NCI-H187 treated with DMSO at 0.1 percent for 48 hours (cell line): ENCODE measurements around the gene PRXL2B.
"Not testable (repeated sequence)": the region's sequence is repeated elsewhere in the genome, so short reads cannot be mapped to it uniquely, and the experiment has no call there.

Experiments used
- DNase-seq: peaks from one replicate; lab custom pipeline; 2025; lab: John Stamatoyannopoulos, UW

The PRXL2B gene

GRCh38 chr1:2550309-2550861 is 36.2 kb upstream of the PRXL2B start:
- DNase-seq, result not testable (repeated sequence)

GRCh38 chr1:2551544-2551943 is 35.0 kb upstream of the PRXL2B start:
- DNase-seq, result not testable (repeated sequence)

DNA sequence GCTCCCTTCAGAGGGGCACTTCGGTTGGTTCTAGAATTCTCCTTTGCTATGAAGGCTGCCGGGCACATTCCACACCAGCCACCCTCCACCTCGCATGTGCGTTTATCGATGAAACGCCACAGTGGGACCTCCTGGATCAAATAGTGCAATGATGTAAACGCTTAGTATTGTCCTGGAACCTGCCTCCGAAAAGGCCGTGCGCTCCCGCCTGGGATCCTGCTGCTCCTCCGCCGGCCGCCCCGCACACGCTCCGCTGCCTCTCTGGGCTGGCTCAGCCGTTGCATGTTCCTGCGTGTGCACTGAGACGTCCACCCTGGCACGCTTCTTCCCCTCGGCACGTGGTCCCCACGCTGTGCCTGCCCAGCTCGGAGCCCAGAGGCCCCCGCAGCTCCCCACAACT is 34.4 kb upstream of the PRXL2B start:
- no peak for DNase-seq

DNA sequence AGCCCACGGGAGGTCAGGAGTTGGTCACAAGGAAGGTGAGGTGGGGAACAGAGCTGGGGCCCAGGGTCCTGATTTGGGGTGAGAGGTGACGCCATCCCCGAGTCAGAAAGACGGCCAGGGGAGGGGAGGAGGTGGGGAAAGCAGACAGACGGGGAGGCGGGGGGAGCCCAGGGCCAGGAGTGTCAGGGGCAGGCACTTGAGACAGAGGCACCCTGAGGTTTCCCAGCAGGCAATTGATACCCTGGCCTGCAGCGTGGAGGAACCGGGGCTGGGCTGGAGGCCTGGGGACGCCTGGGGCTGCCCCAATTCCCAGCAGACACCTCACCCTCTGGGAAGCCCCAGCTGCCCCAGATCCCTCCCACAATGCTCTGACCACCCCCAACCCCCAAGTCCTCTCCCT is 33.5 kb upstream of the PRXL2B start:
- not testable (repeated sequence) for DNase-seq

DNA sequence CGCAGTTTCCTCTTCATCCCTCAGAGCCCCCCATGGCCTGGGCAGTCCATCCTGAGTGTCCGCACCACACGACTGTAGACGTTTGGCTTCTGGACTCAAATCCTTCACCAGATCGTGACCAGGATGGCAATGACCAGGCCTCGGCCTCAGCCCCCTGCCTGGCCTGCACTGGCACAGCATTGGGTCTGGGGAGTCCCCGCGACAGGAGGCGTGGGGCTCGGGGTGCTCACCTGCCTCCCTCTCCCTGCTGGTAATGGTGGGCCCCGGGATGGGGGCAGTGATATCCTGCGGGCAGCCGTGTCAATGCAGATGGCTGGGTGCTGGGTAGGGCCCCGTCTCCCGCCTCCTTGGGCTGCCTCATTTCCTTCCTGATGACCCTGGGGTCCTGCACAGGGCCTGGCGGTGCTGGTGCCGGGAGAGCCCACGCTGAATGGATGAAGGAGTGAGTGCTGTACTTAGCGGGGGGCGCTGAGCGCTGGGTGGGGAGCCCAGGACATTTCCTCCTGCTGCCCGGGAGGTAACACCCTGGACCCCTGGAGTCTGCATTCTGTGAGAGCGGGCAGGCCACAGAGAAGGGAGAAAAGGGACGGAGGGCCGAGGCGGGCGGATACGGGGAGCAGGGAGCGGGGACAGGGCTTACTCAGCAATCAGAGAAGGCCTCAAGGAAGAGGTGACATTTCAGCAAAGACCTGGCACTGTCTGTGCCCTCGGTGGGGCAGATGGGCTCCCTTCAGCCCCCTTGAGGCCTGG is 32.5 kb upstream of the PRXL2B start:
- DNase-seq, result no peak

- no peak for DNase-seq
Observed at GRCh38 chr1:2554621-2555387, 31.8 kb upstream of the PRXL2B start.

DNA sequence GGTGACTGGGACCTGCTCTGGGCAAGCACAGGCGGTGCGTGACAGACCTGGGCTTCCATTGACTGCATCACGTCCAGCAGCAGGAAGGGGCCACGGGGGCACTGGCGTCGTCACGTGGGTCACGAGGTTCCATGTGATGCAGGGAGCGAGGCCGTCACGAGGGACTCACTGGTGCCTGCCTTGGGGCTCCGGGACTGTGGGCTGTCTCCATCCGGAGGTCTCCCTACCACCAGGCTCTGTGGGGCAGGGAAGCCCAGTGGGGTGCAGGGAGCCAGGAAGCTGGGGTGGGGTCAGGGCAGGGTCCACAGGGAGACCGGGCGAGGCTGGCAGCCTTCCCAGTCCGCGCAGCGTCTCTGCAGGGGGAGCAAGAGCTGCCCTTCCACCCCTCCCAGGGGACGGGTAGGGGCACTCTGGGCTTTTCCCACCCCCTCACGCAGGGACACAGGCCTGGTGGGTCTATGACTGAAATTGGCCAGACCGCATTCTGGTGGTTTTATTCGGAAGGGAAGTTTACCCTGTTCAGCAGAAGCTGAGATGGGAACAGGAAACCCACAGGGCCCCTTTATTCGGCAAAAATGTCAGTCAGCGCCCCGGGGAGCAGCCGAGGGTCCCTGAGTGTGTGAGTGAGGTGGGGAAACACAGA is 30.8 kb upstream of the PRXL2B start:
- DNase-seq, result no peak

DNA sequence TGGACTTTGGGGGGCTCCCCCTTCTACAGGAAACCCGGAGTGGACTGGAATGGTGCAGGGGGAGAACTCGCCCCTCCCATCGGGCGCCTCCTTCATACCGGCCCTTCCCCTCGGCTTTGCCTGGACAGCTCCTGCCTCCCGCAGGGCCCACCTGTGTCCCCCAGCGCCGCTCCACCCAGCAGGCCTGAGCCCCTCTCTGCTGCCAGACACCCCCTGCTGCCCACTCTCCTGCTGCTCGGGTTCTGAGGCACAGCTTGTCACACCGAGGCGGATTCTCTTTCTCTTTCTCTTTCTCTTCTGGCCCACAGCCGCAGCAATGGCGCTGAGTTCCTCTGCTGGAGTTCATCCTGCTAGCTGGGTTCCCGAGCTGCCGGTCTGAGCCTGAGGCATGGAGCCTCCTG is 30.3 kb upstream of the PRXL2B start, which contains the start of gene TNFRSF14:
Gene TNFRSF14 (plus strand): TSS at position 95 of the 401 bp plus-strand sequence. CDS start 294 bp downstream, at position 389.
- no peak for DNase-seq

DNA sequence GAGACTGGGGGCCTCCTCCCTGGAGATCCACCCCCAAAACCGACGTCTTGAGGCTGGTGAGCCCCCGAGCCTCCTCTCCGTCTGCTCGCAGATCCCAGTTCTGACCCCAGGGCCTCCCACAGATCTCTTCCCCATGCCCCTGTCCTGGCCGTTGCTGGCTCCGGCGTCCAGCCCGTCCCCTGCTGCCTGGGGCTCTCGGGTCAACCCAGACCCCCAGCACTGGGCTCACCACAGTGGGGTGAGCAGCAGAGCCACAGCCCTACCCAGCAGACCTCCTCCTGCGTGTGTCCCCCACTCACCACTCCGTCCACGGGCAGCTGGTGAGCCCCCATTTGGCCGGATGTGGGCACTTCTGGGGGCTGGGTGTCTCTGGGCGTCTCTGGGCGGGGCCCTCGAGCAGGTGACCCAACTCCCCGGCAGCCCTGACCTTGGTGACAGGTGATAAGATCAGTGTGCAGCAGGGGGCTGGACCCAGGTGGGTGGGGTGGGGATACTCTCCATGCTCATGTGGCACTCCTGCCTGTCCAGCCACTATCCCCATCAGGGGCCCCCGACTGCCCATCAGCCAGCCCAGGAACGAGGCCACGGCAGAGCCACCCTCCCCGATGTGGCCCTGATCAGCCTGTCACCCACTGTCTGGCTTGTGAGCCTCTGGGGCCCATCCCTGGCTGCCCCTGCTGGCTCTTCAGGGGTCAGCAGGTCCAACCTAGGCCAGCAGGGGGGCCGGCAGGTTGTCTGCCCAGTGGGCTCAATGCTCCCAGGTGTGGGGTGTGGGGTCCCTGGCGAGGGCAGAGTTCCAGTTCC is 29.7 kb upstream of the PRXL2B start:
- DNase-seq, result no peak

DNA sequence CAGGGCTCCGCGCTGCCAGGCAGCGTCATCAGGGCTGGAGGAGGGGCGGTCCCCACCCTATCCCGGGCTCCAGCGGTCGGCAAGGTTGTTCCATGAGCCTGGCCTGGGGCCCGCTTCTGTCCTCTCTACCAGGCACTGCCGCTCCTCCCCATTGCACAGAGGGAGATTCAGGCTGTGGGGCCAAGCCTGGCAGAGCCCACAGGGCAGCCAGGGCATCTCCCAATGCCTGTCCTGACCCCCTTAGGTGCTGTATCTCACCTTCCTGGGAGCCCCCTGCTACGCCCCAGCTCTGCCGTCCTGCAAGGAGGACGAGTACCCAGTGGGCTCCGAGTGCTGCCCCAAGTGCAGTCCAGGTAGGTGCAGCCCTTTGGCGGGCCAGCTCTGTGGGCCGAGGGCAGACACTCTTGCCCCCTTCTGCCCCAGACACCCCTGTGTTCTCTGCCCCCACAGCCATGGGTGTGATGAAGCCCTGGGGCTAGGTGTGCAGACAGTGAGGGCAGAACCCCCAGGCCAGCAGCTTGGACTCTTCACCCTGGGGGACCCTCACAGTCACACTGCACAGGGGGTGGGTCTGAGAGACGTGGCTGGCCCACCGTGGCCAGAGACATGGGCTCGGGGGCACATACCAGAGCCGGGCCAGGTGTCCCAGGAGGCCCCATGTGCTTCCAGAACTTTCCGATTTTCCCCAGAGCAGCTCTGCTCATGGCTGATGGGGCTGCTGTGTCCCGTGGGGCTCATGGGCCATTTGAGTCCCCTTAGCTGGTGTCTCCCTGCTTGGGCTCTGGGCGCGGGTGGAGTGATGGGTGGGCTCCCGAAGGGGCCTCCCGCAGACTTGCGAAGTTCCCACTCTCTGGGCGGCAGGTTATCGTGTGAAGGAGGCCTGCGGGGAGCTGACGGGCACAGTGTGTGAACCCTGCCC is 28.8 kb upstream of the PRXL2B start:
- DNase-seq, result no peak

- no peak for DNase-seq
Observed at GRCh38 chr1:2558420-2558819, 28.2 kb upstream of the PRXL2B start.

DNA sequence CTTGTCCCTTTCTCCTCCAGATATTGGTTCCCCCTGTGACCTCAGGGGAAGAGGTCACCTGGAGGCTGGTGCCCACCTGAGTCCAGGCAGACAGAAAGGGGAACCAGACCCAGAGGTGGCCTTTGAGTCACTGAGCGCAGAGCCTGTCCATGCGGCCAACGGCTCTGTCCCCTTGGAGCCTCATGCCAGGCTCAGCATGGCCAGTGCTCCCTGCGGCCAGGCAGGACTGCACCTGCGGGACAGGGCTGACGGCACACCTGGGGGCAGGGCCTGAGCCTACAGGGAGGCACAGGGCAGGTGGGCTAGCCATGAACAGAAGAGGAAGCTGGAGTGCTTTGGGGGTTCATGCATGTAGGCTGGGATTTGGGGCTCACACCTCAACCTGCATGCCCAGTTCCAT is 27.7 kb upstream of the PRXL2B start:
- no peak for DNase-seq

GRCh38 chr1:2559509-2560298 is 26.9 kb upstream of the PRXL2B start:
- no peak for DNase-seq

DNA sequence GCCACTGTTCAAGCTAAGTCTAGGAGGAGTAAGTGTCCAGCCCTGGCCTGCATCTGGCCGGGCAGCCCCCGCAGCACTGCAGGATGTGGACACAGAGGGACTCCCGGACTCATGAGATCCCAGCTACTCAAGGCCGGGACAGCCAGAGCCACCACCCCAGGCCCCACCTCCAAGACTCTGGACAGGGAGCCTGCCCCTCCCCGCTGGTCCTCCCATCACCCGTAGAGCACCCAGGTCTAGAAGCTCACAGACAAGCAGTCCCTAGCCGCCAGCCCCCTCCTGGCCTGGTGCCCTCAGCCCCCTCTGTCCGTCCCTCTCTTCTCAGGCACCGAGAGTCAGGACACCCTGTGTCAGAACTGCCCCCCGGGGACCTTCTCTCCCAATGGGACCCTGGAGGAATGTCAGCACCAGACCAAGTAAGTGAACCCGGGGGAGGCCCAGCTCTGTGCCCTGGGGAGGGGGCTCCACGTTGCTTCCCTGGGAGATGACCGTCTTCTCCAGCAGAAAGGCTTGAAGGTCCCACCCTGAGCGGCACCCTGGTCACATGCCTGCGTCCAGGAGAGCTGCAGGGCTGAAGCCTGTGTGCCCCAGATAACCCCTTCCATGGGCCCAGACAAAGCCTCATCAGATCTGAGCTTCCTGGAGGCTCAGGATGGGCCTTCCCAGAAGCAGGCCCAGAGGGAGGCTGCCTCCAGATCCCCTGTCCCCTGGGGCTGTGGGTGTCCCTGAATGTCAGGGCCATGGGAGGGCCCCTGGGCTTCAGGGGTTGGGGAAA is 26.1 kb upstream of the PRXL2B start:
- DNase-seq, result no peak

- no peak for DNase-seq
Observed at GRCh38 chr1:2561446-2561845, 25.1 kb upstream of the PRXL2B start.

GRCh38 chr1:2561898-2562895 is 24.4 kb upstream of the PRXL2B start:
- no peak for DNase-seq

DNA sequence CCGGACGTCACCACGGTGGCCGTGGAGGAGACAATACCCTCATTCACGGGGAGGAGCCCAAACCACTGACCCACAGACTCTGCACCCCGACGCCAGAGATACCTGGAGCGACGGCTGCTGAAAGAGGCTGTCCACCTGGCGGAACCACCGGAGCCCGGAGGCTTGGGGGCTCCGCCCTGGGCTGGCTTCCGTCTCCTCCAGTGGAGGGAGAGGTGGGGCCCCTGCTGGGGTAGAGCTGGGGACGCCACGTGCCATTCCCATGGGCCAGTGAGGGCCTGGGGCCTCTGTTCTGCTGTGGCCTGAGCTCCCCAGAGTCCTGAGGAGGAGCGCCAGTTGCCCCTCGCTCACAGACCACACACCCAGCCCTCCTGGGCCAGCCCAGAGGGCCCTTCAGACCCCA is 23.4 kb upstream of the PRXL2B start:
- no peak for DNase-seq
